H1 (cell line): ENCODE measurements around the gene UGGT2.

ENCODE experiments used
- CEBPB ChIP-seq: IDR thresholded peaks from 2 replicates; pipeline ENCODE4 v1.6.1; 2012; ENCODE audit warnings: low read depth, low read length
- EP300 ChIP-seq, 2 experiments: IDR thresholded peaks; 1 replicate in 1 of 2; 2 replicates in 1 of 2; pipeline ENCODE4 v1.6.1; 2011 to 2012; ENCODE audit warnings: low read depth in 2 of 2, low read length in 2 of 2, mild to moderate bottlenecking in 2 of 2, borderline replicate concordance in 1 of 2, inconsistent platforms in 1 of 2, moderate library complexity in 1 of 2
- EZH2 ChIP-seq: fragments of 200-600 bp; sonication (generic); IDR thresholded peaks from 2 replicates; pipeline ENCODE4 v1.7.1; 2012; ENCODE audit warnings: low read depth, mild to moderate bottlenecking, moderate library complexity, low read length, inconsistent platforms; ENCODE audit not compliant: severe bottlenecking
- POLR2A ChIP-seq, 2 experiments: IDR thresholded peaks; 1 replicate in 1 of 2; 2 replicates in 1 of 2; pipeline ENCODE4 v1.6.1; 2011; ENCODE audit warnings: low read depth in 2 of 2, low read length in 2 of 2, mild to moderate bottlenecking in 2 of 2; ENCODE audit errors: control extremely low read depth in 1 of 2
- TAF1 ChIP-seq: IDR thresholded peaks from 2 replicates; pipeline ENCODE4 v1.6.1; 2011; ENCODE audit warnings: mild to moderate bottlenecking, low read depth, low read length
- TBP ChIP-seq: IDR thresholded peaks from 2 replicates; pipeline ENCODE4 v1.6.1; 2011; ENCODE audit warnings: low read depth, low read length, improper control_type of control experiment
- TF ChIP-seq, protein P1 (sequence below), 3 experiments: IDR thresholded peaks; 1 replicate in 2 of 3; 2 replicates in 1 of 3; pipeline versions ENCODE4 v1.5.1 to v1.6.1; 2011; ENCODE audit warnings: low read length in 3 of 3, mild to moderate bottlenecking in 3 of 3, inconsistent platforms in 2 of 3, low read depth in 1 of 3, moderate library complexity in 1 of 3; ENCODE audit not compliant: insufficient read depth in 1 of 3; ENCODE audit errors: control extremely low read depth in 1 of 3

DNA sequence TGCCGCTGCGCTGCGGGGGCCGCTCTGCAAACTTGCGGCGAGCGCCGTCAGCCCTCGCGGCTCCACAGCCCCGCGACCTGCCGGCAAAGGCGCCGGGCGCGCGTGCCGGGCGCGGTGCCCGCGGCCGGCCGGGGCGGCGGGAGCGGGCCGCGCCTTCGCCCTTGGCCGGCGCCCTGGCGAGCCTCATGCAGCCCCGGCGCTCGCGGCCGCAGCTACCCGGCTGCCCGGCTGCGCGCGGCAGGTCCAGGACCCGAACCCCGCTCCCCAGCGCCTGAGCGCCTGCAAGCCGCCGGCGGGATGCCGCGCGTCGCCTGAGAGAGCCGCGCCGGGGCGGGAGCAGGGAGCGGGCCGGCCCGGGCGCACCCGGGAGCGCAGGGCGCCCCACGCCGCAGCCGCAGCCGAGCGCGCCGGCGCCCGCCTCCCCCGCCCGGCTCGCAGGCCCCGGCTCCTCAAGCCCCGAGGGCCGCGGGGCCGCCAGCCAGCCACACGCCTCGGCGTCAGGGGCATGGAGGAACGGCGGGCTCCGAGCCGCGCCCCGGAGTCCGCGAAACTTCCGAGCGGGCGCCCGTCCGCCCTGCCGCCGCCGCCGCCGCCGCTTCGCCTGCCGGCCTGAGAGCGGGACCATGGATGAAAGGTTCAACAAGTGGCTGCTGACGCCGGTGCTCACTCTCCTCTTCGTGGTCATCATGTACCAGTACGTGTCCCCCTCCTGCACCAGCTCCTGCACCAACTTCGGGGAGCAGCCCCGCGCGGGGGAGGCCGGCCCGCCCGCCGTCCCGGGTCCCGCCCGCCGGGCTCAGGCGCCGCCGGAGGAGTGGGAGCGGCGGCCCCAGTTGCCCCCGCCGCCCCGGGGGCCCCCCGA, 37.3 kb upstream of the UGGT2 start:
- TF ChIP-seq, protein P1, sequence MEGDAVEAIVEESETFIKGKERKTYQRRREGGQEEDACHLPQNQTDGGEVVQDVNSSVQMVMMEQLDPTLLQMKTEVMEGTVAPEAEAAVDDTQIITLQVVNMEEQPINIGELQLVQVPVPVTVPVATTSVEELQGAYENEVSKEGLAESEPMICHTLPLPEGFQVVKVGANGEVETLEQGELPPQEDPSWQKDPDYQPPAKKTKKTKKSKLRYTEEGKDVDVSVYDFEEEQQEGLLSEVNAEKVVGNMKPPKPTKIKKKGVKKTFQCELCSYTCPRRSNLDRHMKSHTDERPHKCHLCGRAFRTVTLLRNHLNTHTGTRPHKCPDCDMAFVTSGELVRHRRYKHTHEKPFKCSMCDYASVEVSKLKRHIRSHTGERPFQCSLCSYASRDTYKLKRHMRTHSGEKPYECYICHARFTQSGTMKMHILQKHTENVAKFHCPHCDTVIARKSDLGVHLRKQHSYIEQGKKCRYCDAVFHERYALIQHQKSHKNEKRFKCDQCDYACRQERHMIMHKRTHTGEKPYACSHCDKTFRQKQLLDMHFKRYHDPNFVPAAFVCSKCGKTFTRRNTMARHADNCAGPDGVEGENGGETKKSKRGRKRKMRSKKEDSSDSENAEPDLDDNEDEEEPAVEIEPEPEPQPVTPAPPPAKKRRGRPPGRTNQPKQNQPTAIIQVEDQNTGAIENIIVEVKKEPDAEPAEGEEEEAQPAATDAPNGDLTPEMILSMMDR (IDR thresholded peaks at IDR 0.05; ENCODE audit: control extremely low read depth in 1 of 3, insufficient read depth in 1 of 3, low read depth in 1 of 3, low read length in 3 of 3), result no peak
- TF ChIP-seq EZH2 (peak; percentile 16), TAF1 (no peak), EP300 (IDR thresholded peaks at IDR 0.05; ENCODE audit: borderline replicate concordance in 1 of 2, low read depth in 2 of 2, low read length in 2 of 2) (no peak), POLR2A (IDR thresholded peaks at IDR 0.05; ENCODE audit: control extremely low read depth in 1 of 2, low read depth in 2 of 2, low read length in 2 of 2) (no peak), TBP (no peak), CEBPB (no peak)
